ENCODE measurements around the gene ACADM.

DNA sequence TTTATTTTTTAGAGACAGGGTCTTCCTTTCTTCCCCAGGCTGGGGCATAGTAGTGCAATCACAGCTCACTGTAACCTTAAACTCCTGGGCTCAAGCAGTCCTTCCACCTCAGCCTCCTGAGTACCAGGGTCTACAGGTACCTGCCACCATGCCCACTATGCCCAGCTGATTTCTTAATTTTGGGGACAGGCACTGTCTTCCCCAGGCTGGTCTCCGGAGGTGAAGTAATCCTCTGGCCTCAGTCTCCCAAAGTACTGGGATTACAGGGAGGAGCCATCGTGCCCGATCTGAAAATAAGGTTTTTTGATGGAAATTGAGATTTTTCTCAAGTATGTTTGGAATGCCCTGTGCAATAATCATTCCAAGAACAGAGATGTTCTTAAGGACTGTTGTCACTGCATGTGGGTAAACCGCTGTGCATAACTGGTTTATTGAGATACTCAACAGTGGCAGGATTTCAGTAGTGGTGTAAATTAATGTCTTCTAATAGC, 71.2 kb downstream of the ACADM start:
- TF ChIP-seq, protein P1, sequence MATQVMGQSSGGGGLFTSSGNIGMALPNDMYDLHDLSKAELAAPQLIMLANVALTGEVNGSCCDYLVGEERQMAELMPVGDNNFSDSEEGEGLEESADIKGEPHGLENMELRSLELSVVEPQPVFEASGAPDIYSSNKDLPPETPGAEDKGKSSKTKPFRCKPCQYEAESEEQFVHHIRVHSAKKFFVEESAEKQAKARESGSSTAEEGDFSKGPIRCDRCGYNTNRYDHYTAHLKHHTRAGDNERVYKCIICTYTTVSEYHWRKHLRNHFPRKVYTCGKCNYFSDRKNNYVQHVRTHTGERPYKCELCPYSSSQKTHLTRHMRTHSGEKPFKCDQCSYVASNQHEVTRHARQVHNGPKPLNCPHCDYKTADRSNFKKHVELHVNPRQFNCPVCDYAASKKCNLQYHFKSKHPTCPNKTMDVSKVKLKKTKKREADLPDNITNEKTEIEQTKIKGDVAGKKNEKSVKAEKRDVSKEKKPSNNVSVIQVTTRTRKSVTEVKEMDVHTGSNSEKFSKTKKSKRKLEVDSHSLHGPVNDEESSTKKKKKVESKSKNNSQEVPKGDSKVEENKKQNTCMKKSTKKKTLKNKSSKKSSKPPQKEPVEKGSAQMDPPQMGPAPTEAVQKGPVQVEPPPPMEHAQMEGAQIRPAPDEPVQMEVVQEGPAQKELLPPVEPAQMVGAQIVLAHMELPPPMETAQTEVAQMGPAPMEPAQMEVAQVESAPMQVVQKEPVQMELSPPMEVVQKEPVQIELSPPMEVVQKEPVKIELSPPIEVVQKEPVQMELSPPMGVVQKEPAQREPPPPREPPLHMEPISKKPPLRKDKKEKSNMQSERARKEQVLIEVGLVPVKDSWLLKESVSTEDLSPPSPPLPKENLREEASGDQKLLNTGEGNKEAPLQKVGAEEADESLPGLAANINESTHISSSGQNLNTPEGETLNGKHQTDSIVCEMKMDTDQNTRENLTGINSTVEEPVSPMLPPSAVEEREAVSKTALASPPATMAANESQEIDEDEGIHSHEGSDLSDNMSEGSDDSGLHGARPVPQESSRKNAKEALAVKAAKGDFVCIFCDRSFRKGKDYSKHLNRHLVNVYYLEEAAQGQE (IDR thresholded peaks at IDR 0.05; ENCODE audit: low read depth): no peak
- TF ChIP-seq POLR2AphosphoS5 (IDR thresholded peaks at IDR 0.05; ENCODE audit: low read depth, low read length) (no peak; the same call in 1 of the 2 replicates), EZH2phosphoT487 (IDR thresholded peaks at IDR 0.05; ENCODE audit: borderline replicate concordance) (no peak), CEBPB (IDR thresholded peaks at IDR 0.05; ENCODE audit: low read depth) (no peak), RAD21 (IDR thresholded peaks at IDR 0.05; ENCODE audit: low read depth) (no peak), POLR2A (IDR thresholded peaks at IDR 0.05; ENCODE audit: borderline replicate concordance, extremely low read depth, insufficient read depth, insufficient read length) (no peak), ELF1 (IDR thresholded peaks at IDR 0.05; ENCODE audit: borderline replicate concordance, low read depth) (no peak), SP1 (IDR thresholded peaks at IDR 0.05; ENCODE audit: low read depth) (no peak), SIN3A (IDR thresholded peaks at IDR 0.05; ENCODE audit: low read depth) (no peak; the same call in 1 of the 2 replicates)
- TF ChIP-seq, protein P2, sequence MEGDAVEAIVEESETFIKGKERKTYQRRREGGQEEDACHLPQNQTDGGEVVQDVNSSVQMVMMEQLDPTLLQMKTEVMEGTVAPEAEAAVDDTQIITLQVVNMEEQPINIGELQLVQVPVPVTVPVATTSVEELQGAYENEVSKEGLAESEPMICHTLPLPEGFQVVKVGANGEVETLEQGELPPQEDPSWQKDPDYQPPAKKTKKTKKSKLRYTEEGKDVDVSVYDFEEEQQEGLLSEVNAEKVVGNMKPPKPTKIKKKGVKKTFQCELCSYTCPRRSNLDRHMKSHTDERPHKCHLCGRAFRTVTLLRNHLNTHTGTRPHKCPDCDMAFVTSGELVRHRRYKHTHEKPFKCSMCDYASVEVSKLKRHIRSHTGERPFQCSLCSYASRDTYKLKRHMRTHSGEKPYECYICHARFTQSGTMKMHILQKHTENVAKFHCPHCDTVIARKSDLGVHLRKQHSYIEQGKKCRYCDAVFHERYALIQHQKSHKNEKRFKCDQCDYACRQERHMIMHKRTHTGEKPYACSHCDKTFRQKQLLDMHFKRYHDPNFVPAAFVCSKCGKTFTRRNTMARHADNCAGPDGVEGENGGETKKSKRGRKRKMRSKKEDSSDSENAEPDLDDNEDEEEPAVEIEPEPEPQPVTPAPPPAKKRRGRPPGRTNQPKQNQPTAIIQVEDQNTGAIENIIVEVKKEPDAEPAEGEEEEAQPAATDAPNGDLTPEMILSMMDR (IDR thresholded peaks at IDR 0.05 in 2 of 3, conservative IDR thresholded peaks at IDR 0.05 in 1 of 3; ENCODE audit: borderline replicate concordance in 1 of 3, insufficient read depth in 1 of 3, low read depth in 2 of 3, low read length in 2 of 3): no peak
- TF ChIP-seq, protein P3, sequence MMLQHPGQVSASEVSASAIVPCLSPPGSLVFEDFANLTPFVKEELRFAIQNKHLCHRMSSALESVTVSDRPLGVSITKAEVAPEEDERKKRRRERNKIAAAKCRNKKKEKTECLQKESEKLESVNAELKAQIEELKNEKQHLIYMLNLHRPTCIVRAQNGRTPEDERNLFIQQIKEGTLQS (IDR thresholded peaks at IDR 0.05): no peak
- TF ChIP-seq, protein P4, sequence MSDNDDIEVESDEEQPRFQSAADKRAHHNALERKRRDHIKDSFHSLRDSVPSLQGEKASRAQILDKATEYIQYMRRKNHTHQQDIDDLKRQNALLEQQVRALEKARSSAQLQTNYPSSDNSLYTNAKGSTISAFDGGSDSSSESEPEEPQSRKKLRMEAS (IDR thresholded peaks at IDR 0.05): no peak

Data from HCT116 (cell line).